GM18517 (cell line): ENCODE data around the gene KCNC1.

ENCODE experiments used
- ATAC-seq: cut with Tn5 transposase; IDR thresholded peaks from one replicate; pipeline ENCODE4 v1.9.1; 2021; ENCODE audit warnings: mild to moderate bottlenecking, moderate library complexity; ENCODE audit not compliant: unreplicated experiment

Gene KCNC1

DNA sequence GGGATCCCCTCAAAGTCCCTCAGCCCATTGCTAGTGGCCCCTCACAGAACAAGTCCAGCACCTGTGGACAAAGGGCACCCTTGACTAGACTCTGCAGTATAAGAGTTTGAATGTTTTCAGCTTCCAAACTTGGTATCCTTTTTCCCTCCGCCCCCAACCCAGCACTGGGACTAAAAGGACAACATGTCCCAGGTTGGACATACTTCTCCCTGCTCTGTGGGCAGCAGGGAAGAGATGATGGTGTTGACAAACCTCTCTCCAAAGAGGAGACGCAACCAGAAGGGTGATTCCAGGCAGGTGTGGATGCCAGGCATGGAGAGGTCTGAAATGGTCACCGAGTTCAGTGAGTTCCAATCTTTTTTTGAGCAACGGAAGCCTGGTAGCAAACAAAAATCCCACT, 19.7 kb upstream of the KCNC1 start:
- no peak for ATAC-seq

DNA sequence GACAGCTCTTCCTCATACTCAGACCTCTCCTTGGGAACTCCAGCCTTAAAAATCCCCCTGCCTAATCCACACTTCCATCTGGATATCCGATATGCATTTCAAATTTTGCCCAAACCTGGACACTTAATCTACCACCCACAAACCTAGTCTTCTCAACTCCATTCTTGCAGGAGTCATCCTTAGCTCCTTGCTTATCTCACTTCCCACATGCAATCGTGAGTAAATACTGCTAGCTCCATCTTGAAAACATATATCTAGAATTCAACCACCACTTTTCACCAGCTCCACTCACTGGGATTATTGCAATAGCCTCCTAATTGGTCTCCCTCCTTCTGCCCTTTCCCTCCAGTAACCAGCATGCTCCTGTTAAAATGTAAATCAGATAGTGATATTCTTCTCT, 17.8 kb upstream of the KCNC1 start:
- ATAC-seq, result no peak

DNA sequence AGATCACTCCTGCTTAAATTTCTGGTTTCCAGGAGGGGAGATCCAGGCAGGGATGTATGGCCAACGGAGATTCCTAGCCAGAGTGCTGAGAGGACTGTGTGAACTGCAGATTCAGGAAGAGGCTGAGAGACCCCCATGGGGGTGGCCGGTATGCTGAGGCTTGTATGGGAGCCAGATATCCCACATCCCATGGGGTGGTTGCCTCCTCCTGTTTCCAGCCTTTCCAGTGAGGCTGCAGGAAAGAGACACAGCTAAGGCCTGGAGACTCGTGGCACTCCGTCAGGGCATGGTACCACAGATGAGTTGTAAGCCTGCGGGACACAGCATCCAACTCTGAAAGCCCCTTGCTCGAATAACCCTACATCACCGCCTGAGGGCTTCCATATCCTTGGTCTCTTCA, 16.6 kb upstream of the KCNC1 start:
- no peak for ATAC-seq

DNA sequence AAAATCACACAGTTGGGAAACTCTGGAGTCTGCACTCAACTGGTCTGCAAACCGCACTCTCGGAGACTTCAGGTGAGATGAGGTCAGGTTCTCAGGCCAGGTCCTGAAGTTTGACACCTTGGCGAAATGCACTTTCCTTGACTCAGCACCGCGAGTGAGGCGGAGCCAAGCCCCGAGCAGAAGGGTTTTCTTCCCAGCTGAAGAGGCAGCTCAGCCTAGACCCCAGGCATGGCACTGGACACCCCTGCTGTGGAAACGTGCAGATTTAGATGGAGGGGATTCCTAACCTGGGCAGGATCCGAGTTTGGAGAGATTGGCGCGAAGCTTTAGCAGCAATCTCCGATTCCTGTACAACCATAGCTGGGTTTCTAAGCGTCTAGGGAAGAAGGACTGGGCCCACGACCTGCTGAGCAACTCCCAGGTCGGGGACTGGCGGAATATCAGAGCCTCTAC, 16.0 kb upstream of the KCNC1 start:
- no peak for ATAC-seq

GRCh38 chr11:17719028-17719937, 15.3 kb upstream of the KCNC1 start, which contains the start of gene MYOD1:
TSS of gene MYOD1 (plus strand) at chr11:17719571. CDS start at chr11:17719783, 212 bp downstream.
- ATAC-seq, result no peak

- ATAC-seq, result no peak
Observed at GRCh38 chr11:17719938-17720795, 14.4 kb upstream of the KCNC1 start.

DNA sequence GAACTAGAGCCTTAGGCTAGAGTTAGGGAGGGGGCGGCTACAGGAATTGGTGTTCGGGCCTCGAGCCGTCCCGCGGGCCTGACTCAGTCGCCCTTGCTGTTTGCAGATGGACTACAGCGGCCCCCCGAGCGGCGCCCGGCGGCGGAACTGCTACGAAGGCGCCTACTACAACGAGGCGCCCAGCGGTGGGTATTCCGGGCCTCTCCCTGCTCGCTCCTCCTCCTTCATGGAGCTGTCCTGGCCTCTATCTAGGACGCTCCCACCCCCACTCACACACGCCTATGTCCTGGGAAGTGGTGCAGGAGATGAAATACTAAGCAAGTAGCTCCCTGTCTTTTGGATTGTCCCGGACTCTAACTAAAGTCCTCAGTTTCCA, 13.8 kb upstream of the KCNC1 start:
- no peak for ATAC-seq

DNA sequence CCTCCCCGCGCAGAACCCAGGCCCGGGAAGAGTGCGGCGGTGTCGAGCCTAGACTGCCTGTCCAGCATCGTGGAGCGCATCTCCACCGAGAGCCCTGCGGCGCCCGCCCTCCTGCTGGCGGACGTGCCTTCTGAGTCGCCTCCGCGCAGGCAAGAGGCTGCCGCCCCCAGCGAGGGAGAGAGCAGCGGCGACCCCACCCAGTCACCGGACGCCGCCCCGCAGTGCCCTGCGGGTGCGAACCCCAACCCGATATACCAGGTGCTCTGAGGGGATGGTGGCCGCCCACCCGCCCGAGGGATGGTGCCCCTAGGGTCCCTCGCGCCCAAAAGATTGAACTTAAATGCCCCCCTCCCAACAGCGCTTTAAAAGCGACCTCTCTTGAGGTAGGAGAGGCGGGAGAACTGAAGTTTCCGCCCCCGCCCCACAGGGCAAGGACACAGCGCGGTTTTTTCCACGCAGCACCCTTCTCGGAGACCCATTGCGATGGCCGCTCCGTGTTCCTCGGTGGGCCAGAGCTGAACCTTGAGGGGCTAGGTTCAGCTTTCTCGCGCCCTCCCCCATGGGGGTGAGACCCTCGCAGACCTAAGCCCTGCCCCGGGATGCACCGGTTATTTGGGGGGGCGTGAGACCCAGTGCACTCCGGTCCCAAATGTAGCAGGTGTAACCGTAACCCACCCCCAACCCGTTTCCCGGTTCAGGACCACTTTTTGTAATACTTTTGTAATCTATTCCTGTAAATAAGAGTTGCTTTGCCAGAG, 13.2 kb upstream of the KCNC1 start:
- ATAC-seq, result no peak

GRCh38 chr11:17722000-17722643, 12.5 kb upstream of the KCNC1 start:
- no peak for ATAC-seq

DNA sequence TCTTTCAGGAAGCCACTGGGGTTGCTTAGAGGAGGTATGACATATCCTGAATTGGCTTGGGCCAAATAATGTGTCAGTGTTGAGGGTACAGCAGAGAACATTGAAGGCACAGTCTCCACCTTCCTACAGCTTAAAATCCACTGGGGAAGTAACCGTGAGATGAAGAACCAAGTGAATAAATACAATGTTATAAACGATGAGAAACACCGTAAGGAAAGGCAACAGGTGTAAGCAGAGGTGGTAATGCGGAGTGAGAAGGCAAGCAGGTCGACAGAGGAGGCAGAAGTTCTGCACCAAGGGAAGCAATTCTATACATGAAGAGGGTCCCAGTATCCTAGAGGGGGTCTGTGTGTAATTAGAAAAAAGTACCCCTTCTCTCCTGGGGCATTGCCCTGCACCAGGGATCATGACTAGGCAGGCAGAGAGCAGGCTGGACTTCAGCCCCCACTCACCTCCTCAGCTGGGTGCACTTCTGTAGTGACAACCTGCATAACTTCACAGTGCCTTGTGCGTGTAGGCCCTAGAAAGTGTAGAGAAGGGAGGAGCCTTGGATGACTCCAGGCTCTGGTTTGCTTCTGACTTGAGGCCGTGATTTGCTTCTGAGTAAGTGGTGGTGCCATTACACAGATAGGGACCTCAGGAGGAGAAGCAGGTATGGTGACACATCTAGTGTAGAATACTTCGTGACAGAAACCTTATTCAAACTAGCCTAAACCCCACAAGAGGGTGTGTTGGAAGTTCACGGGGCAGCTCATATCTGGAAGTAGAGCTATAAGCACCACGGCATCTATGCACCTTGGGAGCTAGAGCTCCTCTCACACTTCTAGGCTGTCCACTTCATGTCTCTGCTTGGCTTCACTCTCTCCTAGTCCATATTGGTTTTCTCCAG, 10.3 kb upstream of the KCNC1 start:
- ATAC-seq, result no peak

DNA sequence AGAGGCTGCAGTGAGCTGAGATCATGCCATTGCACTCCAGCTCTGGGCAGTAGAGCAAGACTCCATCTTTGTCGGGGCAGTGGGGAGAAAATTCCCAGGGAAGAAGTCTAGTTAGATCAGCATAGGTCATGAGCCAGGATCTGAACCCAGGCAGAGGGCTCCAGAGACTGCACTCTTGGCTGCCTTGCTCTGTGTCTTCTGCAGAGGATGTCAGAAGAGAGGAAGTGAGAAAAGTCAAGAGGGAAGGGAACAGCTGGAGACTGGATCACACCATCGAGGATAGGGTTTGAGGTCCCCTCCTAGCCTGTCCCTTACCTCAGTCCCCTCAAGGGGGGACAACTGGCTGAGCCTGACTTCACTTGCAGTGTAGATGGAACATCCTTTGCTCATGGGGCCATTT, 9.4 kb upstream of the KCNC1 start:
- no peak for ATAC-seq

DNA sequence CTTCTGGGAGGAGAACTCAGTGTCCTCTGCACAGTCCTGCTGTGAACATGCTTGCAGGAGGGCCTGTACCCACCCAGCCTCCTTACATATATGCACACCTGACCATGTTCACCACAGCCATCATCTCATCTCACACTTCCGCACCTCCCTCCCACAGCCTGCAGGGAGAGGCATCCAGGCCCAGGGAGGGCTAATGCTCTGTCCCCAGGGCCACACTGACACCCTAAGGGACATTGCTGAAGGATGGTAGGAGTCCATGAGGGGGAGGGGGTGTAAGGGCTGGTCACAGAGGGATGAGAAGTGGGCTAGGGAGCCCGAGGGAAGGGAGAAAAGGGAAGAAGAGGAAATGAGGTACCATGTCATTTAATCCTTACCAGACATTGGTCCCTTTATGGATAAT, 4.4 kb upstream of the KCNC1 start:
- ATAC-seq, result no peak

GRCh38 chr11:17730608-17731462, 3.7 kb upstream of the KCNC1 start:
- peak; percentile 75 for ATAC-seq

DNA sequence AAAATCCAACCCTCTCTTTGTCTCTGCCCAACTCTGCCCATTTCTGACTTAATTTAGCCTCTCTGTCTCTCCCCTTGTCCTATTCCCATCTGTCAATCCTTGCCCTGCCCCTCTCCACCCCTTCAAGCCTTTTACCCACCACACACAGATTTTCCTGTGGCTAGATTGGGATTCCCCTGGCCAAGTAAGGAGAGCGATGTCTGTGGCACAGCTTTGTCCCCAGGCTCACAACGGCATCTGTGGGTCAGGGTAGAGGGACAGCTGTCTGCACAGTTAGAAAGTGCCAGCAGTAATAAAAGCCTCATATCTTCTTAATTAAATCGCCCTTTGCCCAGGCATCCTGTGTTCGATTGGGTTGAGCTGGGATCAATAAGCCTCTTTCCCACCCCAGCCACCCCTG, 1.3 kb upstream of the KCNC1 start:
- ATAC-seq, result no peak

DNA sequence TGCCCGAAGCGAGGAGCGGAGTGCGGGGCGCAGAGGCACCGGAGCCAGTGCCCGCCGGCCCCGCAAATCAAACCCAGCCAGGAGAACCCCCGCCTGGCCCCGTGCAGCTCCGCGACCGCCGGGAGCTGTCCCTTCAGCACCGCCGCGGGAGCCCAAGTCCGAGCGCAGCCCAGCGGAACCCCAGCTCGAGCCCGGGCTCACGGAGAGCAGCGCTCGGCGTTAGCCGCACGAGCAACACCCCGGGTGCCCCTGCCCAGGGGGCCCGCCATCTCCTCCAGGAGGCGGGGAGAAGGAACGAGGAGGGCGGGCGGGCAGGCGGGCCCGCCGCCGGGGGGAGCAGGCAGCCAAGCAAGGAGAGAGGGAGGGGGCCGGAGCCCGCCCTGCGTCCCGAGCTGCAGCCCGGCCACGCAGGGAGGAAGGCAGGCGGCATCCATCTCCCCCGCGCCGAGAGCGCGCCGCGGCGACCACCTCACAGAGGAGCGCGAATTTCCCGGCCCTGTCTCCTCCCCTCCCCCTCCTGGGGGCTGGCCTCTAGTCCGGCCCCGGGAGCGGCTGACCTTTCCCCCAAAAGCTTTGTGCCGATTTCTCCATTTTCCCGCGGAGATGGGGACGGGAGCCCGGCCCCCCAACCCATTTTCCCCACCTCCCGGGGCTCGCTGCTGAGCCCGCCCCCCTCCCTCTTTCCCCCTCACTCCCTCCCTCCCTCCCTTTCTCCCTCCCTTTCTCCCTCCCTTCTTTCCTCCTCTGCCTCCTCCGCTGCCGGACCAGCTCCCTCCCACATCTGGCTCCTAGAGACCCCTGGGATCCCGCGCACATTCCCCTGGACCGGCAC, 621 bp downstream of the KCNC1 start:
- ATAC-seq, result no peak

- no peak for ATAC-seq
Observed at GRCh38 chr11:17735818-17736578, 1.4 kb downstream of the KCNC1 start.

DNA sequence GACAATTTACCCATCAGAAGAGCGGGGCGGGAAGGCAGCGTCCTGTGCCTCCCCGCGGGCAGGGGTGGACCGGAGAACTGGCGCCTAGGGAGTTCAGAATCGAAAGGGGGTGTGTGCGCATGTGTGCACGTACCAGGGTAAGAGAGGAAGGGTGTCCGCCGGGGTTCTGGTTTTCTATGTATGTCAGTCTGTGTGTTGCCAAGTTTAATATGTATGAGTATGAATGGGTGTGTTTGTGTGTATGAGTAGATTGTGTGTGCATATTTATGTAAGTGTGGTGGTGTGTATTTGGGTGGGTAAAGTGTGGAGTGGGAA, 2.0 kb downstream of the KCNC1 start:
- no peak for ATAC-seq
